PC-9 (cell line): ENCODE results near the gene DHX36. TPM values are rescaled to one million over a fixed set of nuclear protein-coding genes. Genes with fewer than 3 reads are reported as not detected.
A peak's percentile ranks its signal among the peaks of the same experiment; 100 is the strongest.

Experiments
- Bru-seq: library from RNA; stranded (reverse); fragments of 400-500 nt; gene quantifications from one replicate; lab custom pipeline; 2021; lab: Mats Ljungman, UMichigan
- BruChase-seq, 2 experiments: library from RNA; stranded (reverse); fragments of 400-500 nt; gene quantifications; one replicate each; lab custom pipeline; 2021; lab: Mats Ljungman, UMichigan
- BruUV-seq: library from RNA; stranded (reverse); fragments of 400-500 nt; replicated peaks from 2 replicates; lab custom pipeline; 2021; lab: Mats Ljungman, UMichigan
- CTCF ChIA-PET: fragments of 300-600 bp; sonication (Branson Sonifier 250); formaldehyde crosslinking; loops from one replicate; lab custom pipeline; 2022; ENCODE audit warnings: antibody characterized with exemption; lab: Charles Lee
- POLR2A ChIA-PET: fragments of 300-600 bp; sonication (Branson Sonifier 250); formaldehyde crosslinking; loops from one replicate; lab custom pipeline; 2022; ENCODE audit warnings: antibody characterized with exemption; ENCODE audit not compliant: unreplicated experiment; lab: Charles Lee
- DNase-seq, 2 experiments: peaks; one replicate each; pipeline versions ENCODE4 v3.0.0 to v3.0.0-alpha.2; 2015 to 2022; ENCODE audit warnings: mixed read lengths in 1 of 2
- H2AFZ ChIP-seq: fragments of 200-600 bp; sonication (generic); 2 replicates; pipeline ENCODE4 v1.8.1; 2017; ENCODE audit warnings: antibody characterized with exemption
- H3F3A ChIP-seq: fragments of 200-600 bp; sonication (generic); 2 replicates; pipeline ENCODE4 v1.8.1; 2017; ENCODE audit warnings: antibody characterized with exemption, mild to moderate bottlenecking, low read depth; ENCODE audit not compliant: insufficient read depth
- H3K27ac ChIP-seq: fragments of 200-600 bp; sonication (generic); 2 replicates; pipeline ENCODE4 v1.6.1; 2016; ENCODE audit warnings: mixed run types
- H3K27me3 ChIP-seq: fragments of 200-600 bp; sonication (generic); 2 replicates; pipeline ENCODE4 v1.6.1; 2016; ENCODE audit warnings: low read depth, mixed run types; ENCODE audit not compliant: insufficient read depth
- H3K36me3 ChIP-seq: fragments of 200-600 bp; sonication (generic); 2 replicates; pipeline ENCODE4 v1.6.1; 2016; ENCODE audit warnings: low read depth, mixed run types
- H3K4me1 ChIP-seq: fragments of 200-600 bp; sonication (generic); replicated peaks from 2 replicates; pipeline ENCODE4 v1.6.1; 2016; ENCODE audit warnings: mixed run types; ENCODE audit not compliant: insufficient read depth
- H3K4me2 ChIP-seq: fragments of 200-600 bp; sonication (generic); 2 replicates; pipeline ENCODE4 v1.6.1; 2017; ENCODE audit warnings: mixed run types
- H3K4me3 ChIP-seq: fragments of 200-600 bp; sonication (generic); 2 replicates; pipeline ENCODE4 v1.6.1; 2016; ENCODE audit warnings: mixed run types
- H3K79me2 ChIP-seq: fragments of 200-600 bp; sonication (generic); 2 replicates; pipeline ENCODE4 v1.6.1; 2017; ENCODE audit warnings: low read depth, mixed run types
- H3K9me2 ChIP-seq: fragments of 200-600 bp; sonication (generic); 2 replicates; pipeline ENCODE4 v1.8.1; 2017; ENCODE audit warnings: mild to moderate bottlenecking; ENCODE audit not compliant: insufficient read depth
- H3K9me3 ChIP-seq: fragments of 200-600 bp; sonication (generic); 2 replicates; pipeline ENCODE4 v1.8.1; 2016; ENCODE audit warnings: low read depth; ENCODE audit not compliant: insufficient read depth
- H4K20me1 ChIP-seq: fragments of 200-600 bp; sonication (generic); 2 replicates; pipeline ENCODE4 v1.8.1; 2017; ENCODE audit not compliant: insufficient read depth
- EZH2 ChIP-seq: fragments of 200-600 bp; sonication (generic); IDR thresholded peaks from 2 replicates; pipeline ENCODE4 v1.8.0; 2017; ENCODE audit warnings: antibody characterized with exemption, low read depth
- intact Hi-C: fragments of 100-400 bp; cut with micrococcal nuclease; formaldehyde crosslinking; loops from one replicate; pipeline ENCODE4 v1.10.0; 2022; ENCODE audit not compliant: unreplicated experiment
- long read RNA-seq: library from polyadenylated mRNA; stranded (forward); transcript quantifications from one replicate; pipeline ENCODE4 v2.0.0, GENCODE V29; 2022
- total RNA-seq: library from RNA; stranded (reverse); gene quantifications from 2 replicates; pipeline ENCODE4 v1.2.3, GENCODE V29; 2021
- TF ChIP-seq, protein P1 (sequence below): fragments of 200-600 bp; sonication (generic); conservative IDR thresholded peaks from 2 replicates; pipeline ENCODE4 v1.6.1; 2017; ENCODE audit warnings: mixed run types, antibody characterized with exemption, mild to moderate bottlenecking, moderate library complexity

DHX36 gene, protein sequence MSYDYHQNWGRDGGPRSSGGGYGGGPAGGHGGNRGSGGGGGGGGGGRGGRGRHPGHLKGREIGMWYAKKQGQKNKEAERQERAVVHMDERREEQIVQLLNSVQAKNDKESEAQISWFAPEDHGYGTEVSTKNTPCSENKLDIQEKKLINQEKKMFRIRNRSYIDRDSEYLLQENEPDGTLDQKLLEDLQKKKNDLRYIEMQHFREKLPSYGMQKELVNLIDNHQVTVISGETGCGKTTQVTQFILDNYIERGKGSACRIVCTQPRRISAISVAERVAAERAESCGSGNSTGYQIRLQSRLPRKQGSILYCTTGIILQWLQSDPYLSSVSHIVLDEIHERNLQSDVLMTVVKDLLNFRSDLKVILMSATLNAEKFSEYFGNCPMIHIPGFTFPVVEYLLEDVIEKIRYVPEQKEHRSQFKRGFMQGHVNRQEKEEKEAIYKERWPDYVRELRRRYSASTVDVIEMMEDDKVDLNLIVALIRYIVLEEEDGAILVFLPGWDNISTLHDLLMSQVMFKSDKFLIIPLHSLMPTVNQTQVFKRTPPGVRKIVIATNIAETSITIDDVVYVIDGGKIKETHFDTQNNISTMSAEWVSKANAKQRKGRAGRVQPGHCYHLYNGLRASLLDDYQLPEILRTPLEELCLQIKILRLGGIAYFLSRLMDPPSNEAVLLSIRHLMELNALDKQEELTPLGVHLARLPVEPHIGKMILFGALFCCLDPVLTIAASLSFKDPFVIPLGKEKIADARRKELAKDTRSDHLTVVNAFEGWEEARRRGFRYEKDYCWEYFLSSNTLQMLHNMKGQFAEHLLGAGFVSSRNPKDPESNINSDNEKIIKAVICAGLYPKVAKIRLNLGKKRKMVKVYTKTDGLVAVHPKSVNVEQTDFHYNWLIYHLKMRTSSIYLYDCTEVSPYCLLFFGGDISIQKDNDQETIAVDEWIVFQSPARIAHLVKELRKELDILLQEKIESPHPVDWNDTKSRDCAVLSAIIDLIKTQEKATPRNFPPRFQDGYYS
- total RNA-seq (64.2 and 87.2 TPM in 2 replicates), Bru-seq, nascent RNA (percentile 95 among the genes with signal in this experiment), BruChase-seq, experiment 1, labeled RNA remaining after a 2-hour chase (percentile 93 among the genes with signal in this experiment), BruChase-seq, experiment 2, labeled RNA remaining after a 6-hour chase (percentile 88 among the genes with signal in this experiment)
- long read RNA-seq, full-length matches to known transcripts, result 18 of 24 reads
- long read RNA-seq, partial matches to known transcripts, result 6 of 24 reads
- long read RNA-seq, other reads (novel, unspliced or antisense), result 0 of 24 reads

DNA sequence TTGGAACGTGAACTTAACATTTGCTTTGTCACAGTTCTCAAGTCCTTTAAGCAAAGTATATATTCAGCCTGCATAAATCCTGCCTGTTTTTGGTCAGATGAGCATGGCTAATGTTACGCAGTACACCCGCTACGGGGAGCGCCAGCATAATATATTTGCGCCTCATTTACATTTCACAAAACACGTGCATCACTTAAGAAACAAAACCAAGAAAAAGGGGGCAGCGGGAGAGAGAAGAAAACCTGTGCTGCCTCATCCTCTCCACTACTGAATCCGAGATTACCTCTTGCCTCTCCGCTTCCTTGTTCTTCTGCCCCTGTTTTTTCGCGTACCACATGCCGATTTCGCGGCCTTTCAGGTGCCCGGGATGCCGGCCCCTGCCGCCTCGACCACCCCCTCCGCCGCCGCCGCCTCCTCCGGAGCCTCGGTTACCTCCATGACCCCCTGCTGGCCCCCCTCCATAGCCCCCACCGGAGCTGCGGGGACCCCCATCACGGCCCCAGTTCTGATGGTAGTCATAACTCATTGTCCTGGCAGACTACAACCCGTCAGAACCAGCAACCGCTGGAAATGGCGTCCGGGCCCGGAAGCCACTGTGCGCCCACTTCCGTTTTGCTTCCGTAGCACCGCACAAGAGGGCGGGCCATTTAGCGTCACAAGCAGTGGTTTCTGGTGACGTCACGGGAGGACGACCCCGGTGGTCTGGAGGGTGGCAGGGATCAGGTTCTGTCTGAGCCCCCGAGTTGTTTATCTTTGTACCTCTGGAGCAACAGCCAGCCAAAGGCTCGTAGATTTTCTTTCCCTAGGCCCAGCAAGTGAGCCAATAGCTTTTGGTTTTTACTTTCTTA lies at the start of gene DHX36:
Gene DHX36, minus strand, starts transcription at position 597 of the 848 bp plus-strand sequence. Its CDS starts 71 bp downstream, at position 526.
- H3K4me2 ChIP-seq, result peak within 1 kb of the TSS; percentile 86
- peaks cover 28% of the 10 kb centered on the region for H3K4me1 ChIP-seq
- H4K20me1 ChIP-seq, result peaks cover 24% of the 10 kb centered on the region
- BruUV-seq, result no TSS peak
- peaks cover 56% of the 10 kb centered on the region for H3K79me2 ChIP-seq
- no peaks in the 10 kb centered on the region for H3F3A ChIP-seq
- POLR2A ChIA-PET, result interaction anchor here (0.6 to 0.9 kb wide), 3 partner anchors 12 to 1282 kb away, joined by 4 to 6 read pairs (median 4); no protein-coding TSS in a partner anchor
- intact Hi-C loops, result loop anchor here (5.0 kb wide), 1 partner anchor 998 kb away; no protein-coding TSS in a partner anchor
- no peaks in the 10 kb centered on the region for H3K27me3 ChIP-seq
- DNase-seq, result peak; percentile 73 to 79
- H3K27ac ChIP-seq, result peak within 1 kb of the TSS; percentile 71
- H3K36me3 ChIP-seq, result no peaks in the 10 kb centered on the region
- no peaks in the 10 kb centered on the region for H3K9me2 ChIP-seq
- peak within 1 kb of the TSS; percentile 75 for H3K4me3 ChIP-seq
- H3K9me3 ChIP-seq, result no peaks in the 10 kb centered on the region
- TF ChIP-seq EZH2, result no peak
- TF ChIP-seq, protein P1, sequence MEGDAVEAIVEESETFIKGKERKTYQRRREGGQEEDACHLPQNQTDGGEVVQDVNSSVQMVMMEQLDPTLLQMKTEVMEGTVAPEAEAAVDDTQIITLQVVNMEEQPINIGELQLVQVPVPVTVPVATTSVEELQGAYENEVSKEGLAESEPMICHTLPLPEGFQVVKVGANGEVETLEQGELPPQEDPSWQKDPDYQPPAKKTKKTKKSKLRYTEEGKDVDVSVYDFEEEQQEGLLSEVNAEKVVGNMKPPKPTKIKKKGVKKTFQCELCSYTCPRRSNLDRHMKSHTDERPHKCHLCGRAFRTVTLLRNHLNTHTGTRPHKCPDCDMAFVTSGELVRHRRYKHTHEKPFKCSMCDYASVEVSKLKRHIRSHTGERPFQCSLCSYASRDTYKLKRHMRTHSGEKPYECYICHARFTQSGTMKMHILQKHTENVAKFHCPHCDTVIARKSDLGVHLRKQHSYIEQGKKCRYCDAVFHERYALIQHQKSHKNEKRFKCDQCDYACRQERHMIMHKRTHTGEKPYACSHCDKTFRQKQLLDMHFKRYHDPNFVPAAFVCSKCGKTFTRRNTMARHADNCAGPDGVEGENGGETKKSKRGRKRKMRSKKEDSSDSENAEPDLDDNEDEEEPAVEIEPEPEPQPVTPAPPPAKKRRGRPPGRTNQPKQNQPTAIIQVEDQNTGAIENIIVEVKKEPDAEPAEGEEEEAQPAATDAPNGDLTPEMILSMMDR, result no peak; the same call in 1 of the 2 replicates
- CTCF ChIA-PET, result interaction anchor here (0.6 kb wide), 1 partner anchor 41 kb away, joined by 20 read pairs; no protein-coding TSS in a partner anchor
- H2AFZ ChIP-seq, result peak within 1 kb of the TSS; percentile 97

DNA sequence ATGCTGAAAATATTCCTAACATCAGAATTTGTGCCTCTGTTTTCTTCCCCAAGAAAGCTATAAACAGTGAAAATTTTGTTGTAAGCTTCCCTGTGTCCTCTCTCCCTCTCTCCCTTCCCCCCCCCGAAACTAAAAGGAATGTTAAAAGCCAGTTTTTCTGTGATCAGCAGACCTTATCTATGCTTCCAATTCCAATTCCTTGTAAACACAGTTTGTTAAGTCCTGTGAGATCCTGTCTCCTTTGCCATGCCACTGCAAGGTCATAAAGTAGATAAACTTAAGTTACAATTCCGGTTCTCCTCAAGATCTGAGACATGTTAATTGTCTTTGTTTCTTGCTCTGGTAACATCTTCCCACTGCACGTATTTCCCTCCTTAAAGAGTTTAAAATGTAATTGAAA lies 42.9 kb upstream of the DHX36 start:
- DNase-seq, result no peak
- Histone ChIP-seq H3K4me3 (no peak overlapping the region), H3F3A (0 out of 2 replicates have a peak, but pooled peaks cover 3% of the 10 kb centered on the region), H3K4me1 (peaks cover 18% of the 10 kb centered on the region), H3K9me3 (no peaks in the 10 kb centered on the region), H3K9me2 (no peaks in the 10 kb centered on the region), H3K79me2 (no peaks in the 10 kb centered on the region), H3K27ac (no peak overlapping the region), H4K20me1 (no peaks in the 10 kb centered on the region), H3K4me2 (no peak overlapping the region), H3K27me3 (no peaks in the 10 kb centered on the region), H2AFZ (no peak overlapping the region), H3K36me3 (no peaks in the 10 kb centered on the region)
- no TSS peak for BruUV-seq
- ChIA-PET POLR2A (no interaction called here), CTCF (no interaction called here)
- intact Hi-C loops, result no loop called here
- TF ChIP-seq, protein P1, result no peak
- TF ChIP-seq EZH2, result no peak
